Measurements from ENCODE around the gene ADISSP.
A peak's percentile ranks its signal among the peaks of the same experiment; 100 is the strongest.

GRCh38 chr20:3781153-3781910, 13.8 kb upstream of the ADISSP start, which contains the start of gene SPEF1:
- TF ChIP-seq EZH2 (IDR thresholded peaks at IDR 0.05), result no peak
- no peak for TF ChIP-seq SP1 (IDR thresholded peaks at IDR 0.05; ENCODE audit: low read depth)
- TF ChIP-seq REST (IDR thresholded peaks at IDR 0.05; ENCODE audit: low read depth), result no peak
- no peak for TF ChIP-seq POLR2A (IDR thresholded peaks at IDR 0.05; ENCODE audit: borderline replicate concordance, extremely low read depth, insufficient read depth, insufficient read length)
- TF ChIP-seq SIN3A (IDR thresholded peaks at IDR 0.05; ENCODE audit: low read depth), result peak; percentile 89; the same call in 1 of the 2 replicates
- TF ChIP-seq CTCF (IDR thresholded peaks at IDR 0.05 in 2 of 3, conservative IDR thresholded peaks at IDR 0.05 in 1 of 3; ENCODE audit: borderline replicate concordance in 1 of 3, insufficient read depth in 1 of 3, low read depth in 2 of 3, low read length in 2 of 3), result peak; percentile 63 to 83 (median 69)

Measured in HCT116 (cell line).